Ovary (tissue), 9 donors: ENCODE data around the gene PNPLA4. TPM values are rescaled to one million over a fixed set of nuclear protein-coding genes. Genes with fewer than 3 reads are reported as not detected.

Experiments
- DNase-seq, 5 donors: peaks; one replicate each; pipeline ENCODE4 v3.0.0-alpha.2; 2019 to 2020
- H3K27ac ChIP-seq, 2 donors: fragments of 200-600 bp; one replicate each; pipeline versions ENCODE4 v1.5.1 to v1.8.0; 2019 to 2022
- H3K27me3 ChIP-seq: fragments of 200-600 bp; one replicate; pipeline ENCODE4 v1.8.0; 2022
- H3K36me3 ChIP-seq: fragments of 200-600 bp; sonication (generic); one replicate; pipeline ENCODE4 v1.5.1; 2019
- H3K4me1 ChIP-seq: one replicate; pipeline ENCODE4 v1.8.1; 2013; ENCODE audit warnings: mild to moderate bottlenecking, moderate library complexity; ENCODE audit not compliant: insufficient read depth
- H3K4me3 ChIP-seq: fragments of 200-600 bp; sonication (generic); one replicate; pipeline ENCODE4 v1.5.1; 2017
- H3K9me3 ChIP-seq, 2 donors: fragments of 200-600 bp in 1 of 2; sonication (generic) in 1 of 2; one replicate each; pipeline versions ENCODE4 v1.5.1 to v1.8.1; 2013 to 2019; ENCODE audit warnings: mild to moderate bottlenecking in 1 of 2, moderate library complexity in 1 of 2
- CTCF ChIP-seq, 3 donors: fragments of 450-650 bp in 2 of 3; fragments of 200-600 bp in 1 of 3; IDR thresholded peaks; one replicate each; pipeline versions ENCODE4 v1.5.1 to v1.8.0; 2016 to 2022; ENCODE audit warnings: antibody characterized with exemption in 3 of 3, mild to moderate bottlenecking in 1 of 3
- EP300 ChIP-seq: sonication (generic); formaldehyde crosslinking; IDR thresholded peaks from one replicate; pipeline ENCODE4 v1.6.1; 2017; ENCODE audit warnings: antibody characterized with exemption
- POLR2A ChIP-seq: fragments of 450-650 bp; IDR thresholded peaks from one replicate; pipeline ENCODE4 v1.6.1; 2017; ENCODE audit warnings: antibody characterized with exemption, mild to moderate bottlenecking, moderate library complexity
- WGBS, 3 donors: extraction: QIAGEN DNeasy Blood & Tissue Kit in 1 of 3; methylation state at CpG; one replicate each; pipeline versions ENCODE4 v1.1.5 to v1.1.7; 2013 to 2017; 5-methylcytosine and 5-hydroxymethylcytosine counted together
- intact Hi-C, 4 donors: fragments of 100-400 bp; cut with DNase I; formaldehyde crosslinking; loops; one replicate each; pipeline versions ENCODE4 v1.11.0 to v1.15.1; 2022 to 2023
- polyA plus RNA-seq, 2 donors: library from polyadenylated mRNA; stranded (reverse); fragments of 200-250 nt in 1 of 2; fragments of 350-450 nt in 1 of 2; fragmentation: Illumina TruSeq in 1 of 2; extraction: RNeasy Lipid Tissue Mini Kit (QIAGEN cat#74804) in 1 of 2; gene quantifications; one replicate each; pipeline ENCODE4 v1.2.3, GENCODE V29; 2013 to 2014
- total RNA-seq, 7 donors: library from RNA; depleted of rRNA in 2 of 7; stranded (reverse); fragments of >200 nt in 2 of 7; fragmentation: NEBNext Ultra II Directional in 3 of 7; extraction: Animal tissue kit (Norgen Biotek cat#: 25700) in 3 of 7; gene quantifications; one replicate each; pipeline versions ENCODE4 v1.1.0 to v1.2.4, GENCODE V29; 2016 to 2023
- donor health status: DM: no; HTN: no; CAD: no; lungs with moderate emphysema.
- donor health status: DM: no; HTN: no; CAD: no.
- donor health status: Bipolar disorder and iron deficiency.
- donor health status: DM: yes; HTN: yes; CAD: no.
- donor health status: DM: no; HTN: no; CAD: no.
- donor health status: DM: yes; HTN: yes; CAD: no.

PNPLA4 gene
- total and polyA plus RNA-seq, 9 donors, result 17.8 to 40.6 (median 24.4) TPM

DNA sequence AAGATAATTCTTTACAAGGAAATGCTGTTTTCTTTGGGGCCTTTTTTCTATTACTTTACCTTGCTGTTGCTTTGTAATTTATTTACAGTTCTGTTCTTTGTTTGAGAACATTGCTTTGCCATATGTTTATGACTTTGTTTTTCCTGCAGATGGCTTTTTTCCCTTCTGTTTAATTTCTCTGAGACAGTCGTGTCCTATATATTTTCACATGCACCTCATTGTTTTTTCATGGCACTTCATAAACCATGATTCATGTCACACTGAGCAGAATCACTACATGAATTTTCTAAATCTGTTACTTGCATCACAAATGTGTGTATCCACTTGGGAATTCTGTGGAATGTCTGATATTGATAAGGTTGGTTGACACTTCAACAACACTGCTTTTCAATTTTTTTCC is 33.0 kb upstream of the PNPLA4 start:
- no peak overlapping the region for H3K4me3 ChIP-seq
- H3K36me3 ChIP-seq, result no peaks in the 10 kb centered on the region
- TF ChIP-seq EP300 (no peak), CTCF (IDR thresholded peaks at IDR 0.05) (no peak), POLR2A (no peak)
- no peak for DNase-seq
- no peak overlapping the region for H3K27ac ChIP-seq
- intact Hi-C loops, result no loop called here
- H3K4me1 ChIP-seq, result no peaks in the 10 kb centered on the region
- no peaks in the 10 kb centered on the region for H3K9me3 ChIP-seq
- 2 to 24% (median 9%) methylated on average over 1 of the region's 1 CpG for WGBS, 3 donors
- no peaks in the 10 kb centered on the region for H3K27me3 ChIP-seq

- Histone ChIP-seq H3K27me3 (no peaks in the 10 kb centered on the region), H3K9me3 (no peaks in the 10 kb centered on the region), H3K27ac (no peak overlapping the region), H3K4me1 (no peaks in the 10 kb centered on the region), H3K36me3 (no peaks in the 10 kb centered on the region), H3K4me3 (no peak overlapping the region)
- intact Hi-C loops, result no loop called here
- TF ChIP-seq POLR2A (no peak), CTCF (IDR thresholded peaks at IDR 0.05) (no peak)
- DNase-seq, result no peak
- WGBS, 3 donors, result 55 to 73% (median 61%) methylated on average over 5 of the region's 5 CpGs
Measured at GRCh38 chrX:7953446-7953845, 26.2 kb upstream of the PNPLA4 start.

DNA sequence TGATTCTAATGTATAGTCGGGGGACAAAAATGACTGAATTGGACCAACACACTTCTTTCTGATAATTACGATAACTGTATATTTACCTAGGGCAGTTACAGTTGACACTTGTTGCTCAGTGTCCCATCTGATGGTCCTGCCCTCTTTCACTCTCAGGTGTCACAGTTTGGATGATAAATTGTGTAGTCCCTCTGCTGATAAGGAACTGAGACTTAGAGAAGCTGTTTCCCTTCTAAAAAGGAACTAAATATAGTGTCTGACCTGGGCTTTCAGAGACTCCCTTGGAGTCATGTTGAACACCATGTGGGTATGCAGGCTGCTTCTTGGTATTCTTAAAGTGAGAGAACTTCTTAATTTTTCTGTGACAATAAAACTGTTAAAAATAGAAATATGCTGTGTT is 23.7 kb upstream of the PNPLA4 start:
- DNase-seq, result no peak
- Histone ChIP-seq H3K9me3 (no peaks in the 10 kb centered on the region), H3K36me3 (no peaks in the 10 kb centered on the region), H3K27me3 (no peaks in the 10 kb centered on the region), H3K4me3 (no peak overlapping the region), H3K4me1 (no peaks in the 10 kb centered on the region), H3K27ac (no peak overlapping the region)
- intact Hi-C loops, result no loop called here
- TF ChIP-seq CTCF (IDR thresholded peaks at IDR 0.05), result no peak
- no peak for TF ChIP-seq POLR2A
- TF ChIP-seq EP300, result no peak
- WGBS, 3 donors, result 90 to 93% (median 91%) methylated on average over 2 of the region's 2 CpGs

GRCh38 chrX:7948483-7948882 is 21.3 kb upstream of the PNPLA4 start:
- no peaks in the 10 kb centered on the region for H3K36me3 ChIP-seq
- no peak for DNase-seq
- no peaks in the 10 kb centered on the region for H3K27me3 ChIP-seq
- no peak for TF ChIP-seq EP300
- no peak for TF ChIP-seq CTCF (IDR thresholded peaks at IDR 0.05)
- no peak for TF ChIP-seq POLR2A
- H3K27ac ChIP-seq, result no peak overlapping the region
- H3K9me3 ChIP-seq, result no peaks in the 10 kb centered on the region
- H3K4me3 ChIP-seq, result no peak overlapping the region
- 60 to 79% (median 66%) methylated on average over 3 of the region's 3 CpGs for WGBS, 3 donors
- no peaks in the 10 kb centered on the region for H3K4me1 ChIP-seq
- intact Hi-C loops, result no loop called here

GRCh38 chrX:7946960-7947359 is 19.7 kb upstream of the PNPLA4 start:
- WGBS, 3 donors, result 37 to 51% (median 40%) methylated on average over 2 of the region's 2 CpGs

More at GRCh38 chrX:7946960-7947359, 19.7 kb upstream of the PNPLA4 start:
- no peaks in the 10 kb centered on the region for H3K9me3 ChIP-seq
- TF ChIP-seq POLR2A (no peak), EP300 (no peak), CTCF (IDR thresholded peaks at IDR 0.05) (no peak)
- no peak for DNase-seq
- H3K36me3 ChIP-seq, result no peaks in the 10 kb centered on the region
- no peak overlapping the region for H3K27ac ChIP-seq
- intact Hi-C loops, result no loop called here
- H3K27me3 ChIP-seq, result no peaks in the 10 kb centered on the region
- no peak overlapping the region for H3K4me3 ChIP-seq
- H3K4me1 ChIP-seq, result no peaks in the 10 kb centered on the region
